Measurements from ENCODE around the gene FLRT1.

The FLRT1 gene

DNA sequence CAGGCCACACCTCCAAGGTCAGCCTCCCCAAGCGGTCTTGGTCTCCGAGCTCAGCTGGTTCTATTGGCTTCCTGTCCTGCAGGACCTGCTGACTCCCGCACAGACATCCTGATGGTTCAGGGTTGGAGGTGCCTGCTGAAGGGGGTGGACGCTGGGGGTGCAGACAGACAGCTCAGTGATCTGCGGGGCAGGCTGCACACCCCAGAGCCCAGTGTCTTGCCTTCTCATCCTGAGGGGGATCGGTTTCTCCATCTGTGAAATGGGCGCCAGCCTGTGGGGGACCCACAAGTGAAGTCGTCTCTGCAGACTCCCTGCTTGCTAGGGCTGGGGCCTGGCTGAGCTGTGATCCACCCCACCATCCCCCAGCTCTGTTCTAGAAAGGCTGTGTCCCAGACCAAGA lies 13.8 kb downstream of the FLRT1 start:
- no peak for DNase-seq

DNA sequence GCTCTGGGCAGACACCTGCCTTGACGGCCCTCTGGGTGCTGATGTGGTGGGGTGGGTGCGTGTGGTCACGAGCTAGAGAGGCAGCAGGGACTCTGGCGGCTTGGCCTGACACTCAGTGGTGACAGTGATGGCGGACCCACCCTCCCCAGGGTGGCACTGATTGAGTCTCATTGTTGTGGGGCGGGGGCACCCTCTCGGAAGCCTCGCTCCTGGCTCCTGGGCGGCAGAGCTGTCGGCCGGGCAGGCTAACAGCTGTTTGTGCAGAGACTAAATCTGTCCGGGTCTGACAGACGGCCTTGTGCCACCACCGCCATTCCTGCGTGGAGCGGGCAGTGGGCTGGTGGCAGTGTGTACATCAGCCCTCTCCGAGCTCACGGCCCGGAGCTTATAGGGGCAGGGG lies 15.6 kb downstream of the FLRT1 start:
- no peak for DNase-seq

DNA sequence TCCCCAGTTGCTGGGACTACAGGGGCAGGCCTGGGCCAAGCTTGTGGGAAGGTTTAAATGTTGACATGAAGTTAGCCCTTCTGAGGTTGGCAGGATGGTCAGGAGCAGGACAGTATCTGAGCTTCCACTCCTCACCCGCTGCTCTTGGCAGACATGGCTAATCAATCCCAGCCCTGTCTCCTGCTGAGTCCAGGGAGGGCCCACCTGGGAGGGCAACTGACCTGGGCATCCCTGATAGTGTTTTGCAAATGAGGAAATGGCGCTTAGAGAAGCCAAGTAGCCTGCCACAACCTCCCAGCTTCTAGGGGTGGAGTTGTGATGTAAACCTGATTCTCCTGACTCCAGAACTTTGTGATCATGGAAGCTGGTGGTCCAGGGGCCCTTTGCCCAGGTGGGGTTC lies 16.7 kb downstream of the FLRT1 start:
- no peak for DNase-seq

DNA sequence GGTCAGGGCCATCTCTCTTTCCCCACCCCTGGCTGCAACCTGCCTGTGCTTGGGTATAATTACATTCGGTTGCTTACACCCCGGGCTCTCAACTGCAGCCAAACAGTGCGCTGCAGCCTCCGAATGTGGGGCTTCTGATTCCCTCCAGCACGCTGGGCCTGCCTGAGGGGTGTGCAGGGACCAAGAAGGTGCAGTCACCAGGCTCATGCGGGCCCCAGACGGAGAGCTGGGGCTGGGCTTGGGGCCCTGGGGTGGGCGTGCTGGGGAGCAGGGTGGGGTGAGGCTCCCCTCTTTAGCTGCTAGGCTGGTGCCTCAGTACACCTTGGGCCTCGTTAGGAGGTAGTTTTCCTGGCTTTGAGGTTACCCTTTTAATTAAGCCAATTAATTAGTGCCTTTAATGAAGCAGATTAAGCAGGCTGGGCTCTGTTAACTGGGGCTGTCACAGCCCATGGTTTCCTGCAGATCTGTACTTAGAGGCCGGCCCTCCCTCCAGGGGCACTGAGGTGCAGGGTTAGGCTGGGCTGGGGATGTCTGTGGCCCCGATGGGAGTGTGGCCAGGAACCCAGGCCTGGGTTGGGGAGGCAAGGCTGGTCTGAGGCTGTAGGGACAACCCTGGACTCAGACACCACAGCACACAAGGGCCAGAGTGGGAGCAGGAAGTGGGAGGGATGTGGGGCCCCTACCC lies 17.3 kb downstream of the FLRT1 start:
- DNase-seq: no peak

DNA sequence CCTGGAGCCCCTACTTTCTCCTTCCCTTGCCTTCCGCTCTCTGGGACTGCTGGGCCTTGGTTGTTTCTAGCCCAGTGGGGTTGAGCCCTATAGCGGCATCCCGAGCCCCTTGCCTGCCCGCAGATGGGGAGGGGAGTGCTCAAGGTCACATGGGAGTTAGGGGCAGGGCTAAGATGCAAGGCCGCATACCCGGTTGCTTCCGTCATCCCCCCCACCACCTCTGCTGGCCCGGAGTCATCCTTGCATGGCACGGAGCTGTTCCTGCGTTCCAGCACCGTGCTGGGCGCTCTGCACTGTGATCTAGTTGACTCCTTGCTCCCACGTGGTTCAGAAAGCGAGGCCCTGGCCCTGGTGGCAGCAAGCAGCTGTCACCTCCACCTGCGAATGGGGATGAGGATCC lies 18.0 kb downstream of the FLRT1 start:
- no peak for DNase-seq

DNA sequence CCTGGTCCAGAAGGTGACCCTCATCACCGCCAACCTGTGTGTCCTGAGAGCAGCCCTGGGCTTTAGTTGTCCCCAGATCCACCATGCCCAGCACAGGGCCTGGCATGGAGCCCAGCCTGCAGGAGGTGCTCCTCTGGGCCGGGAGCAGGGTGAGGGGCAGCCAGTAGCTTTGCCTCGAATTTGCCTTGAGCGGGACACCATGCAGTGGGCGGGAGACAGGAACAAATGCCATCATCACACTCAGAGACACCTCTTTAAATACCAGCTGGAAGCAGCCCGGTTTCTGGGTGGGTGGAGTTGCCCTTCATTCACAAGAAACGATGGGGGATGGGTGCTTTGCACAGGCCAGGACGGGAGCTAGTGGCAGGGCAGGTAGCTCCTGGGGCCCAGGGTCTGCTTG lies 19.3 kb downstream of the FLRT1 start:
- DNase-seq: no peak

DNA sequence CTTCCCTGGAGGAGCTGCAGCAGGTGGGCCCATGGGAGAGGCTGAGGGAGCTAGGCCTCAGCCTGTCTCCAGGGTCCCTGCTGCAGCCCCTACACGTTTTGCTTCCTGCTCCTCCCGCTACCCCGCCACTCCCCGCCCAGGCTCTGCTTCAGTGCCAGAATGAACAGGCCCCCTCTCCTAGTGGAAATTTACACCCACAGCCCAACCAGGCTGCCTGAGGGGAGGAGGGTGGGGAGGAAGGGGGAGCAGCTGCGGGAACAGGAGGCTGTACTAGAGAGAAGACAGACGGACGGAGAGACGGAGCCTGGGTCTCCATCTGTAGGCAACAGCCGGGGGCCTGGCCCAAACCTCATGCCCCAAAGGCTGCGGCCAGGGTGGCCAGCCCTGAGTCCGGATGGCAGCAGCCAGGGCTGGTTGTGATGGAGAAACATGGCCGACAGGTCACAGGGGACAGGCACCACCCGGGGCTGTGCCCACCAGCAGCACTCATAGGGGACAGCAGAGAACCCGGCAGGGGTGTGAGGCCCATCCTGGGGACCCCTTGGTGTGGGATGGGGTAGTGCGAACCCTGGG lies 20.6 kb downstream of the FLRT1 start:
- DNase-seq: no peak

DNA sequence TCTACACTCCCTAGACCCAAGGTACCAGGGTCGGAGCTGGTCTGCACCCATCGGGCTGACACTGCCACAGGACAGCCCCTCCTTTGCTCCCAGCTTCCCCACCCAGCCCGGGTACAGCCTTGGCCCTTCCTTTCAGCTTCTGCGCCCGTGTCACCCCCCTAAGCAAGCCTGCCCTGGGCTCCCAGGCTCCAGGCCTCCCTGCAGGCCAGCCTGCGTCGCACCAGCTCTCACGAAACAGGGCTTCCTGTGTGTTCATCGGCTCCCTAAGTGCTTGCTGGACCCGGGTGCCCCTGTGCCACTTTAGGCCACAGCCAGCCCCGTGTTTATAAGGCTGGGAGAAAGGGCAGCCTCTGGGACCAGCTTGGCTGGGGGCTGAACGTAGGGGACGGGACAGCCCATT lies 21.1 kb downstream of the FLRT1 start:
- DNase-seq: no peak

DNA sequence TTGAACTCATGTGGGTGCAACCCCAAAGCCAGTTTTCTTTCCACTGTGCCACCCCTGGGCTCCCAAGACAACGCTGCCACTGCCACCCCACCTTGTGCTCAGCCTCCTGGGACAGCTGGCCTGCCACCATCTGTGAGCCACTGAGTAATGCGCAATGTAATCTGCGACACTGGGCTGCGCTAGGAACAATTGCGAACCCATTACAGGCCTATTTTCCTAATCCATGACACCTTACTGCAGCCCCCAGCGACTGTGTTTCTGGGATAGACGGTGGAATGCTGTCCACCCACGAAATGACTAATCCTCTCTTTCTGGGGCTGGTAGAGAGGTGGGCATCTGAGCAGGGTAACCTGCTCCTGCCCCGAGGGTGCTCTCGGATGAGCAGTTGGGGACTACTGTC lies 22.2 kb downstream of the FLRT1 start:
- no peak for DNase-seq

DNA sequence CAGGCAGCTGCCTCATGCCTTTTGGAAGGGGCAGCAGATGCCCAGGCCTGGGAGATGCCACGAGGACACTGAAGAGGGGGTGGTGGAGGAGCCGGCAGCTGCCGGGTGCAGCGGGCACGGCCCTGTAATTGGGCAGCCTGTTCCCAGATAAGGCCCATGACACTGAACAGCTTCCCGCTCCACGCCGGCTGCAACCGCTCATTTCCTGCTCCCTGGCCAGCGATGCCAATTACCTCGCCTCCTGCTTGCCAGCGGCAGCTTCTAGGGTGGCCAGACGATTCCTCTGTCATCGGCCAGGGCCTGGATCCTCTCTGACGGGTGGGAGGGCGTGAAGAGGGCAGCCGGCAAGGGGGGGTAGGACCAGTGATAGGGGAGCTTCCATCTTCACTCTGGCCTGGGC lies 22.8 kb downstream of the FLRT1 start:
- no peak for DNase-seq

DNA sequence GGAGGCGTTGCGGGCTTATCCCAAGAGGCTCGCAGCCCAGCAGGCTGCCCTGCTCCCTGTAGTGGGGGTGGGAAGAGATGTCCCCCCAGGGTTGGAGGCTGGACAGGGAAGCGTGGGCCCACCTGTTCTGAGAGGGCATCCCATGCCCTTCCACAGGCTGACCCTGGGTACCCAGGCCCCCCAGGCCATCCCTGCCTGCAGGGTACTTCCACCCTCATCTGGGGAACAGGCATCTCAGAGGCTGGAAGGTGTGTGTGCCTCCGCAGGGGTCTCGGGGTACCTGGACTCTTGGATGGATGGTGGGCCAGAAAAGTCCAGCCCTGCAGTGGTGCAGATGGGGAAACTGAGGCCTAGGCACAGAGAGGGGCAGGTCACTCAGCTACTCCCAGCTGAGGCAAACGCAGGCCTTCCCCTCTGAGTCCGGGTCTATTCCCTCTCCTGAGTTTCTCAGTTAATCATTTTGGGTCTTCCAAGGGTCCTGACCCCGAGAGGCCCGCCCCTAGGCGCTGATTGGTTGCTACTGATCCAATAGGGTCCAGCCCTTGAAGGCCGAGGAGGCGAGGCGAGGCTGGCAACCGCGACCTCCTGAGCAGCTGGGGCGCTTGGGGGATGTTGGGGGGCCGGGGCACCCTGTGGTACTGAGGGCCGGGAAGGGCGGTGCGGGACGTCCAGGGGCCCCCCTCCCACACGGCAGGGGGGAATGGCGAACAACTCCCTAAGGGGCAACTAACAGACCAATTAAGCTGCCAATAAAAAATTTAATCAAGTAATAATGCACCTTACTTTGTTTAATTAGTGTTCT lies 23.8 kb downstream of the FLRT1 start:
- no peak for DNase-seq

DNA sequence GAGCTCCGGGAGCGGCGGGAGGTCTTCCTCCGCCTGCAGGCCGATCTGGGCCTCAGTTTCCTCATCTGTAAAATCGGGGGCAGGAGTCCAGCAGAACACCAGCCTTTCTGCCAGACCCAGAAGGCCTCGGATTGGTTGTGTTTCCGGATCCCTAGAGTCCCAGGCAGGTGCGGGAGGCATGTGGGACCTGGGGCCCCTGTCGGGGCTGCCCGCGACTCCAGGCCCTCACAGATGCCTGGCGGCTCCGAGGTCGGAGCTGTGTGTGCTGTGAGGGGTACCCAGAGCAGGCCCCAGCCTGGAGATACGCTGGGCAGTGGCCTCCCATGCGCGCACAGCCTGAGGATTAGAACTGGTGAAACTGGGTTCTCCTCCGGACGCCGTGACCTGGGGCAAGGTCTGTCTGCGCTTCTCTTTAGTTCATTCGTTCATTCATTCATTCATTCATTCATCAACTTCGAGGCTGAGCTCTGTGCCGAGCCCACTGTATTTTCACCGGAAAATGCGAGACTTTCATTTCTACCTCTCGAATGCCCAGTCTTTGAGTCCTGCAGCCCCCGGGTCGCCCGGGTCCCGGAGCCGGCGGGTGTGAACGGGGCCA lies 24.6 kb downstream of the FLRT1 start:
- no peak for DNase-seq

DNA sequence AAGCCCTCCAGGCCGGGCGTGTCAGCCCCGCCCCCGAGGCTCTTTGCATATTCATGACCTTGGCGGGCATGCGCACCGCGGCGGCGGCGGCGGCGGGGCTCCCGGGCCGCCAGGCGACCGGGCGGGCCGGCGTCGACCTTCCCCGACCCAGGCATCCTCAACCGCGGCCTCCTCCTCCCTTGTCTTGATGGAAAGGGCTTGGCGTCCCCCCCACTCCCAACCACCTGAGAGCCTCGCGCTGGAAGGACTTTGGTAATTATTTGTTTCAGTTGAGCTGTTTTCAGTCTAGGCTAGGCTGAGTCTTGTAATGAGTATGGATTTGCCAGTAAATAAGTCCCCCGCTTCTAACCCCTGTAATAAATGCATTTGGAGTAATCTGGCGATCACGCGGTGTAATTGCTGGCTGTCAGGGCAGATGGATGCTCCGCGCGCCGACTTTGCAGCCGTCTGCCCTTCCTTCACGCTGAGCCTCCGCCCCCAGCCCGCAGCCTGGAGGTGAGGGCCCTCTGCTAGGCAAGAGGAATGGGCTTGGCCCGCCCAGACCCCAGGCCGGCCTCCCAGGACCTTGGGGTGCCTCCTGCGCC lies 25.2 kb downstream of the FLRT1 start:
- peak; percentile 40 for DNase-seq

DNA sequence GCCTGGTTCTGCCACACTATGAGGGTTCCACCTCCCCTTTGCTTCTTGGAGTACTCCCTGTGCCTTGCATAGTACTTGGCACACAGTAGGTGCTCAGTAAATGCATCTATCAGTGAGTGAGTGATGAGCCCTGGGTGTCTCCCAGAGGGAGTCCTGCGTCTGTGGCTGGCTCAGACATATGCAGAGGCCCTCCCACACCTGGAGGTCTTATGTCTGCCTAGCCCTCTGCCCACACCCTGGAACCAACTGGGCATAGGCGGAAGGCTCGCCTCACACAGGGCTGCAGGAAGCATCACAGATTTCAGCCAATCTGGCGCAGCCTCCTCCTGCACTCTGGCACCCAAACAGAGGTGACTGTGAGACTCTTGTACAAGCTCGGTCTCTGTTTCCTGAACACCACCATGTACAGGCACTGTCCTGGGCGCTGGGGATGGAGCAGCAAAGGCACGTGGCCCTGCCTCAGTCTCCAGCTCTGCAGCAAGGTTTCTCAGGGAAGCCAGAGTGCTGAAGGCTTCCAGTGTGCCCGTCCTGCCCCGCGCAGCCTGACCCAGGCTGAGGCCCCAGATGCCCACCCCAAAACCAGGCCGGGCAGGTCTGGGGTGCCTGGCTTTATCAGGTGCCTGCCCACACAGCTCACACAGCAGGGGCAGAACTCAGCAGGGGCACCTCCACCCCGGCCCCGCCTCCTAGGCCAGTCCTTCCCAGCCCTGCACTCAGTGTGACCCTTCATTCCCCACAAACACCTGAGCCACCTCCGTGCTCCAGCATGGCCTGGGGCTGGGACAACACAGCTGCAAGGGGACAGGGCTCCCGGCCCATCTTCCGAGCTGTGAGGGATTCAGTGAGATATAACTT lies 26.7 kb downstream of the FLRT1 start:
- DNase-seq: no peak

DNA sequence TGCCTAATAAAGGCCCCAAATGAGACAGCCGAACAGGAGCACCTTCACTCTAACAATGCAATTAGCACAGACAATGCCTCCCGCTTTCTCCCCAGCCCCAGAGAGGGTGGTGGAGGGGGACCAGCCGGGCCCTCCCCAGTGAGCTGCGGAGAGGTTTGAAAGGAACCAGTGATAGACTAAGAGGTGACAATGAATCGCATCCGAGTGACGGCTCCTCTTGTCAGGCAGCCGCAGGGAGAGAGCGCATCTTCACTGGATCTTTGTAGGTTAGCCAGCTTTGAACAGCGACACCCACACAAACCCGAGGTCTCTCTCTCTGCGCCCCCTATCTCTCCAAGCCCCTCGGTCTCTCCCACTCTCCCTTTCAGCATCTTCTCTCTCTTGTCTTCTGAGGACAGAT lies 28.0 kb downstream of the FLRT1 start:
- DNase-seq: no peak

DNA sequence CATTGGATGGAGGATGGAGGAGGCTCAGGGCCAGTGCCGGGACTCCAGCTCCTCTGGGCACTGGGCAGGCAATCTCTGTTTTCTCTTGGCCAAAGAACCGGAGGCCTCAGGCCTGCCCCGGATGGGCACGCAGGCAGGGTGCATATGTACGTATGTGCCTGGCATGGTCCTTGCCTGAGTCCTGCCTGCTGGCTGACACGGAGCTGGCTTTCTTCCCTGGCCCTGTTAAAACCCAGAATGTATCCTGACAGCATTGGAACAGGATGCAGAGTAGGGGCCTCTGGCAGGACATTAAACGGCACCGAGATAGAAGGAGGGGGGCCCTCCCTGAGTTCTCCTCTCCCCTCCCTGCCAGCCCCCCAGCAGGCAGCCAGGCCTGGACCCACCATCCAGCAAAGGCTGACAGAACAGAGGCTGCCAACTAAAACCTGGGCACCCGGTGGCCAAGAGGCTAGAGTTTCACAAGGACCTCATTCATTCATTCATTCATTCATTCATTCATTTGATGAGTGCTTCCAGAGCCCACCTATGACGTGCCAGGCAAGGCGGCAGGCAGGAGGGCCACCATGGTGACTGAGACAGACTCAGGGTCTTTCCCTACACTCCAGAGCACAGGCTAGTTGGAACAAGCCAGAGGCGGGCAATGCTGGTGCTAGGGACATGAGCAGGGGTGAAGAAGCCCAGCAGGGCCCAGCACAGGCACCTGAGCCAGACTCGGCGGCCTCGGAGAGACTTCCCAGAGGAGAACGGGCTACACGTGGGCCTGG lies 28.8 kb downstream of the FLRT1 start:
- DNase-seq: no peak

DNA sequence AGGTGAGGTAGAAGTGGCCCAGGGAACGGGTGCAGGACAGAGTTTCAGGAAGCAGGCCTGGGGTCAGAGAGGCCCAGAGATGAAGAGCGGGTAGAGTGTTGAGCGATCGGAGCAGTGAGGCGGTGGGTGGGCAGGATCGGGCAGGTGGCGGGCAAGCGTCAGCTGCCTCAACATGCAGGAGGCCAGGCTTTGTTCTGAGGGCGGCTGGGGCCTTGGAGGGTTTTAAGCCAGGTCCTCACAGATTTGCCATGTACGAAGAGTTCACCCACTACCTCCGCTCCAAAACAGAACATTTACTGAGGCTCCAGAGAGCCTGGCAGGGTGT lies 29.4 kb downstream of the FLRT1 start:
- DNase-seq: no peak

DNA sequence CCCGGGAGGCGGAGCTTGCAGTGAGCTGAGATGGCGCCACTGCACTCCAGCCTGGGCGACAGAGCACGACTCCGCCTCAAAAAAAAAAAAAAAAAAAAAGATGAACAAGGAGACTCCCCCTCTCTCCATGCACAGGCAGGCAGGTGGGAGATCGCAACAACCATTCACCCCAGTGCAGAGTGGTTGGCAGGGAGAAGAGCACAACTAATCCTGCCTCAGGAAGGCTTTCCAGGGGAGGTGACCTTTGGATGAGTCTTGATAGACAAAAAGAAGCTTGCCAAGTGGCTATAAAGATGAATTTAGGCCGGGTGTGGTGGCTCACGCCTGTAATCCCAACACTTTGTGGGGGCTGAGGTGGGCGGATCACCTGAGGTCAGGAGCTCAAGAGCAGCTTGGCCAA lies 30.0 kb downstream of the FLRT1 start:
- no peak for DNase-seq

DNA sequence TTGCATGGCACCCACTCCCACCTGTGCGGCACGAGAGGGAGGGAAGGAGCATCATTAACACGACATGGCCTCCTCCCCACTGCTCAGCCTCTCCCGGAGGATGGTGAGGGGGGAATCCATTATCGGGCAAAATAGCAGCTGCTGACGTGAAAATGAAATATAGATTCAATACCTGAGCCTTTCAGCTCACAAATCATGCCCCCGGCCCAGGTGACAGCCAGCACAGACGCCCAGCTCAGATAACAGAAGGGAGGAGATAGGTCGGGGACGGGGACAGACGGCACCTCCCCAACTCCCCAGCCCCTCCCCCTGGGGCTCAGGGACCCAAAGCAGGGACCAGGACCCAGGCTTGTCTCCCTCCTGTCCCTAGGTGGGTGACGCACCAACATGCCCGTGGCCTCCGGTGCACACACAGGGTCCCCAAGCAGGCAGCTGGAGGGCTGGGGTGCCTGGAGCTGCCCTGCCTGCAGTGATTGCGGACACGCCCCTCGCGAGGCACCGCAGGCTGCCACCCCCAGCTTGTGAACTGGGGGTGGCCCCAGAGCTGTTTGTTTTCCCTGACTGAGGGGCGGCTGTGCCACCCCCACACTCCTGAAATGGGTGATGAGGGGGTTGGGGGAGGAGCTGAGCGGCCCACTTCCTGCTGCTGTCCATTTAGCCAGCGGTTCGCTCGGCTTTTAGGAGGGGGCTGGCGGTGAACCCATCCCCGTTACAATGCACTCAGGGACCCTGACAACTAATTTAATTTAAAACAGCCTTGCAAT lies 31.7 kb downstream of the FLRT1 start:
- no peak for DNase-seq

DNA sequence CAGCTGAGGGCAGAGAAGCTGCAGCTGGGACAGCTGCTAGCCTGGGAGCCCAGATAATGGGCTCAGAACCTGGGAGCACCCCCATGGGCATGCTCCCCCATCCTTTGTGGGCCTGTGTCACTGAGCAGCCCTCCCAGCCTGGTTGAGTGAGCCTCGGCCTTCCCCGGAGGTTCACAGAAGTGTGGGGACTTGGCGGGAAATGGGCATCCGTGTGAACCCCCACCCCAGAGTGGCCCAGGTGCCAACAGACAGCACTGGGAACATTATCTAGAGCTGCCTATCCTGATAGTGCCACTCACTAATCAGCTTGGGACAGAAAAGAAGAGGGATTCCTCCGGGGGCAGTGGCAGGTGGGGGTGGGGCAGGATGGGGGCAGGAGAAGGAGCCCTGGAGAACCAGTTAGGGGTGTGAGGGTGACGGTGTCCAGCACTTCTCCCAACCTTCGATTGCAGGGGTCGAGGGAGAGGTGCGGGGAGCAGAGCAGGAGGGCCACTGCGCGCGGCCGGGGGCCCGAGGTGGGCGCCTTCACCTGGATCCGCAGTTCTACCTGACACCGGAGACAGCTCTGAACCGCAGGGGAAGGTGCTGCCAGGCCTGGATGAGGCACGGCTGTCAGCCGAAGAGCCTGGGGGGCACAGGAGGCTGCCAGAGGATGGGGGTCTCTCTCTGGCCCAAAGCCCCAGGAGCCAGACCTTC lies 33.1 kb downstream of the FLRT1 start:
- DNase-seq: no peak
